Aortic smooth muscle cell (primary cell): ENCODE data around the gene FZD8. TPM values are rescaled to one million over a fixed set of nuclear protein-coding genes. Genes with fewer than 3 reads are reported as not detected.

ENCODE experiments used
- total RNA-seq: library from RNA; depleted of rRNA; stranded (reverse); fragments of >200 nt; gene quantifications from 2 replicates; pipeline ENCODE4 v1.2.3, GENCODE V29; 2014

FZD8 gene, protein sequence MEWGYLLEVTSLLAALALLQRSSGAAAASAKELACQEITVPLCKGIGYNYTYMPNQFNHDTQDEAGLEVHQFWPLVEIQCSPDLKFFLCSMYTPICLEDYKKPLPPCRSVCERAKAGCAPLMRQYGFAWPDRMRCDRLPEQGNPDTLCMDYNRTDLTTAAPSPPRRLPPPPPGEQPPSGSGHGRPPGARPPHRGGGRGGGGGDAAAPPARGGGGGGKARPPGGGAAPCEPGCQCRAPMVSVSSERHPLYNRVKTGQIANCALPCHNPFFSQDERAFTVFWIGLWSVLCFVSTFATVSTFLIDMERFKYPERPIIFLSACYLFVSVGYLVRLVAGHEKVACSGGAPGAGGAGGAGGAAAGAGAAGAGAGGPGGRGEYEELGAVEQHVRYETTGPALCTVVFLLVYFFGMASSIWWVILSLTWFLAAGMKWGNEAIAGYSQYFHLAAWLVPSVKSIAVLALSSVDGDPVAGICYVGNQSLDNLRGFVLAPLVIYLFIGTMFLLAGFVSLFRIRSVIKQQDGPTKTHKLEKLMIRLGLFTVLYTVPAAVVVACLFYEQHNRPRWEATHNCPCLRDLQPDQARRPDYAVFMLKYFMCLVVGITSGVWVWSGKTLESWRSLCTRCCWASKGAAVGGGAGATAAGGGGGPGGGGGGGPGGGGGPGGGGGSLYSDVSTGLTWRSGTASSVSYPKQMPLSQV
- total RNA-seq, result 8.6 and 23.1 TPM in 2 replicates

DNA sequence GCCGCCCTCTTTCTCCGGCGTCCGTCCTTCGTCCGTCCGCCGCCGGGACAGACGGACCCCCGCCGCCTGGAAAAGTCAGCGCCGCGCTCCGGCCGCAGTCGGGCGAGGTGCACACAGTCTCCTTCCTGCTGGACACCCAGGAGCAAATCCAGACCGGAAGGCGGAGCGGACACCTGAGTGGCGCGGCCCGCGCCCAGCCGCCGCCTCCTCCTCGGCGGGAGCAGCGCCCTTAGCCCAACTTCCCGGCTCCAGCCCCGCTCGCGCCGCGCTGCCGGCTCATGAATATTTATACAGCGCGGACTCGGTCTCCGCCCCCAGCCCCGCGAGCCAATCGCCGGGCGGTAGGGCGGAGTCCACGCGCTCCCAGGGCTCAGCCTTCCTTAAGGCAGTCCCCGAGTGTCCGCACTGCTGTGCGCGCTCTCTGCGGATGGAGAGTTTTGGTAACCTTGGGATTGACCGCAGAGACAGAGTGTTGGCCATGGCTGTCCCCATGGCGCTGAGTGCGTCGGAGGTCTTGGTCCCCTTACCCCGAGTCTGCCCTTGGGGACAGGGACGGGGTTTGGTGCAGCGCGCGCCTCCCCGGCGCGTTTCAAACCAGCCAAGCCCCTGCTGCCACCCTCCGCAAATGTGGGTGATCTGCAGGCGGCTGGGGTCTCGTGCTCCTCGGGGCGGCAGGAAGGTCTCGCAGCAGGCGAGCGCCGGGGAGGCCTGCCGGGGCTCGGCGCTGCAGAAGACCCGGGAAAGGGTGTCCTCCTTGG lies at the start of gene FZD8:
FZD8 (minus strand) TSS at position 262 of the 758 bp plus-strand sequence. CDS start 867 bp downstream, outside the sequence.

DNA sequence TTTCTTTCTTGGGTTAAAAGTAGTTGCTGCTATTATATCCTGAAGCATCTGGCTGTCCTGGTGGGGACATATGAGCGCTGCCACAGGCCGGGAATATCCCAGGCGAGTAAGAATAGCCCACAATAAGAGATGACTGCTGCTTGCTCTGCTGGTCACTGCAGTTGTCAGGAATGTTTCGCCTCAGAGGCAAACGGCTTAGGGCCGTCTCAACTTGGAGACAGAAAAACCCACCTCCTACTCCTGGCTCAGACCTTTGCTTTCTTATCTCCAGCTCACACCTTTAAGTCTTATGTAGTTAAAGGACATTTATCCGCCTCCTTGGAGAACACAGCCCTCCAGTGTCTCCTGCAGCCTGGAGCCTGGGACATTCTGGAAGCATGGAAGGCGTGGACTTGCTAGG lies 36.9 kb downstream of the FZD8 start, which contains the start of gene GJD4:
GJD4 (plus strand) TSS at position 151 of the 400 bp plus-strand sequence; CDS start at position 378, 227 bp downstream.

Other genes starting within 250 kb of the FZD8 start
- gene GJD4, start 37.0 kb downstream of the FZD8 start, total RNA-seq, result not detected in 2 replicates